Upper lobe of left lung (tissue), 4 donors: Measurements from ENCODE around the gene ANKS4B.

Experiments
- CTCF ChIP-seq, 6 experiments: fragments of 450-650 bp in 4 of 6; fragments of 200-600 bp in 2 of 6; sonication (generic) in 2 of 6; IDR thresholded peaks; one replicate each; pipeline ENCODE4 v1.5.1; 2016 to 2019; ENCODE audit warnings: antibody characterized with exemption in 6 of 6
- EP300 ChIP-seq, 4 donors: sonication (generic); formaldehyde crosslinking; IDR thresholded peaks; one replicate each; pipeline ENCODE4 v1.5.1; 2017; ENCODE audit warnings: antibody characterized with exemption in 4 of 4, control low read depth in 2 of 4

- no peak for TF ChIP-seq EP300 (IDR thresholded peaks at IDR 0.05)
- TF ChIP-seq CTCF (IDR thresholded peaks at IDR 0.05), result no peak
Measured at GRCh38 chr16:21199607-21200218, 33.8 kb upstream of the ANKS4B start.
